HFFc6 (cell line): ENCODE measurements around the gene HECTD1. TPM values are rescaled to one million over a fixed set of nuclear protein-coding genes. Genes with fewer than 3 reads are reported as not detected.
"Not testable (repeated sequence)": the region's sequence is repeated elsewhere in the genome, so short reads cannot be mapped to it uniquely, and the experiment has no call there.

ENCODE experiments used
- DNase-seq: peaks from one replicate; pipeline ENCODE4 v3.0.0-alpha.2; 2018
- H3K27ac Mint-ChIP-seq: 2 replicates; pipeline ENCODE4 v1.8.0; 2020; ENCODE audit warnings: mild to moderate bottlenecking, mixed read lengths
- H3K27me3 Mint-ChIP-seq: 2 replicates; pipeline ENCODE4 v1.8.0; 2021; ENCODE audit warnings: mild to moderate bottlenecking, moderate library complexity, mixed read lengths; ENCODE audit not compliant: insufficient read depth
- H3K36me3 Mint-ChIP-seq: 2 replicates; pipeline ENCODE4 v1.8.0; 2021; ENCODE audit warnings: low read depth, mixed read lengths
- H3K4me1 Mint-ChIP-seq: 2 replicates; pipeline ENCODE4 v1.8.0; 2020; ENCODE audit warnings: low read depth, mixed read lengths
- H3K4me3 Mint-ChIP-seq: 2 replicates; pipeline ENCODE4 v1.8.0; 2020; ENCODE audit warnings: mild to moderate bottlenecking, moderate library complexity, mixed read lengths
- H3K9me3 Mint-ChIP-seq: 2 replicates; pipeline ENCODE4 v1.8.0; 2020; ENCODE audit warnings: mild to moderate bottlenecking, mixed read lengths
- total RNA-seq, 6 experiments: library from RNA; stranded (reverse); fragmentation: NEBNext Ultra II Directional; extraction: Animal tissue kit (Norgen Biotek cat#: 25700); gene quantifications; 2 replicates in 1 of 6; 3 replicates in 5 of 6; pipeline ENCODE4 v1.2.3, GENCODE V29; 2021
- TF ChIP-seq, protein P1 (sequence below): fragments of 200-600 bp; sonication (generic); IDR thresholded peaks from 2 replicates; pipeline ENCODE4 v1.5.0; 2021; ENCODE audit warnings: antibody characterized with exemption, mild to moderate bottlenecking

HECTD1 gene
- total RNA-seq, 6 experiments from 2014 or later: 125 to 153 (median 145) TPM

DNA sequence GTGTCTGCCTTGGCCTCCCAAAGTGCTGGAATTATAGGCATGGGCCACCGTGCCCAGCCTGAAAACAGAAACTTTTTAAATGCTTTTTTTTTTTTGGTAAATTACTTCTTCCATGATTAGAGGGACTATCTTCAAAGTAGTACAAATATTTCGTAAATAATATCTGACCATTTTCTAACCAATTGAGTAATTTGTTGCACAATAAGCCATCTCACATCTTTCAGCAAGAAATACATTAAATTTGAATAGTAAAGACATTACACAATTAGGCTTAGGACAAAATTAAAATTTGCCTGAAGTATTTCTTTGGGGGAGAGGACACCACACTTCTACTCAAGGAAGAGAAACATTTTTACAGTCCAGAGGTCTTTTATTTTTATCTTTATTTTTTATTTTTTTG lies 96.7 kb downstream of the HECTD1 start:
- no peak overlapping the region for H3K4me3 Mint-ChIP-seq
- peaks cover 14% of the 10 kb centered on the region for H3K36me3 Mint-ChIP-seq
- no peak for DNase-seq
- H3K27ac Mint-ChIP-seq: no peak overlapping the region
- TF ChIP-seq, protein P1, sequence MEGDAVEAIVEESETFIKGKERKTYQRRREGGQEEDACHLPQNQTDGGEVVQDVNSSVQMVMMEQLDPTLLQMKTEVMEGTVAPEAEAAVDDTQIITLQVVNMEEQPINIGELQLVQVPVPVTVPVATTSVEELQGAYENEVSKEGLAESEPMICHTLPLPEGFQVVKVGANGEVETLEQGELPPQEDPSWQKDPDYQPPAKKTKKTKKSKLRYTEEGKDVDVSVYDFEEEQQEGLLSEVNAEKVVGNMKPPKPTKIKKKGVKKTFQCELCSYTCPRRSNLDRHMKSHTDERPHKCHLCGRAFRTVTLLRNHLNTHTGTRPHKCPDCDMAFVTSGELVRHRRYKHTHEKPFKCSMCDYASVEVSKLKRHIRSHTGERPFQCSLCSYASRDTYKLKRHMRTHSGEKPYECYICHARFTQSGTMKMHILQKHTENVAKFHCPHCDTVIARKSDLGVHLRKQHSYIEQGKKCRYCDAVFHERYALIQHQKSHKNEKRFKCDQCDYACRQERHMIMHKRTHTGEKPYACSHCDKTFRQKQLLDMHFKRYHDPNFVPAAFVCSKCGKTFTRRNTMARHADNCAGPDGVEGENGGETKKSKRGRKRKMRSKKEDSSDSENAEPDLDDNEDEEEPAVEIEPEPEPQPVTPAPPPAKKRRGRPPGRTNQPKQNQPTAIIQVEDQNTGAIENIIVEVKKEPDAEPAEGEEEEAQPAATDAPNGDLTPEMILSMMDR: no peak
- H3K9me3 Mint-ChIP-seq: no peaks in the 10 kb centered on the region
- peaks cover 8% of the 10 kb centered on the region for H3K4me1 Mint-ChIP-seq
- H3K27me3 Mint-ChIP-seq: no peaks in the 10 kb centered on the region

DNA sequence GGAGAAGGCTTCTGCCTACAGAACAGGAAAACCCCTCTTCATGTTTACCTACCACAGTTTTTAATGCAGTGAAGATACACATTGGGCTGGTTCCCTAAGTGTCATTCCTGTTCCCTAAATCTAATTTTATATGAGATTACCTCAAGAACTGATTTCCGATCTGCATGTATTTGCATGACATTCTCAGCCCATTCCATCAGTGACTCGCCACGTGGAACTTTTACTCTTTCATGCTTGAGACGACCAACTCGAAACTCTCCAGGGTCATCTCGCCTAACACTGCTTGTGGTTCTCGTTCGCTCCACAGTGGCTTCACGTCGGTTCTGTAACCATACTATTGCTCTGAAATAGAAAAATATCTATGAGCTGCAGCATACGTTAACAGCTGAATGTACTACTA lies 98.3 kb downstream of the HECTD1 start:
- no peak overlapping the region for H3K27ac Mint-ChIP-seq
- H3K36me3 Mint-ChIP-seq: peaks cover 21% of the 10 kb centered on the region
- no peaks in the 10 kb centered on the region for H3K9me3 Mint-ChIP-seq
- no peak overlapping the region for H3K4me3 Mint-ChIP-seq
- no peaks in the 10 kb centered on the region; the same call in 1 of the 2 replicates for H3K27me3 Mint-ChIP-seq
- TF ChIP-seq, protein P1: no peak
- no peak for DNase-seq
- peaks cover 8% of the 10 kb centered on the region for H3K4me1 Mint-ChIP-seq

DNA sequence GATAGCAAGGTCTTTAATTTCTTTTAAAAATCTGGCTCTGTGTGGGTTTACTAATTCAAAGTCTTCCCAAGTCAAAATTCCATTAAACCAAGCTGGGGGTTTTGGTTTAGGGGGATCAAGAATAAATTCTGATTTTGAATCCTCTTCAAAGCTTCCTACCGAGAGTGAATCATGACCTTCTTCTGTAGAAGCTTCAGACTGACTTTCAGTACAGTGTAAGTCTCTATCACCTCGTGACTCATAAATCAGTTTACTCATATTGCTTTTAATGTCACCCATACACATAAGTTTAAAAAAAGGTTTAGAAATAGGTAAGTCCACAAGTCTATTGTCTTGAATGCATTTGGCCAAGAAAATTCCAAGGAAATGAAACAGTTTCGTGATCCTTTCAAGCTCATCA lies 100.8 kb downstream of the HECTD1 start:
- DNase-seq: peak; percentile 30
- H3K9me3 Mint-ChIP-seq: no peaks in the 10 kb centered on the region

DNA sequence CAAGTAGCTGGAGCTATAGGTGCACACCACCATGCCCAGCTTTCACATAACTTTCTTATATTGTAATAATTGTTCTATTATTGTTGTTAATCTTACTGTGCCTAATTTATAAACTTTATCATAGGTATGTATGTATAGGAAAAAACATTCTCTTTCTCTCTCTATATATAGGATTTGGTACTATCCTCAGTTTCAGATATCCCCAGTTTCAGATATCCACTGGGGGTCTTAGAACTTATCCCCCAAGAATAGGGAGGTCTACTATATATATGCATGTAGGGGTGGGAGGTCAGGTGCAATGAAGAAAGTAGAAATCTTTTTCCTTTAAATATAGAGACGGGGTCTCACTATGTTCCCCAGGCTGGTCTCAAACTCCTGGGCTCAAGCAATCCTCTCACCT lies 110.5 kb downstream of the HECTD1 start:
- Mint-ChIP-seq H3K27ac (no peak overlapping the region), H3K4me3 (no peak overlapping the region), H3K27me3 (no peaks in the 10 kb centered on the region), H3K4me1 (peaks cover 8% of the 10 kb centered on the region), H3K9me3 (no peaks in the 10 kb centered on the region), H3K36me3 (peaks cover 40% of the 10 kb centered on the region)
- TF ChIP-seq, protein P1: no peak
- no peak for DNase-seq

More for the DNA sequence above, 100.8 kb downstream of the HECTD1 start:
- Mint-ChIP-seq H3K4me3 (no peak overlapping the region), H3K4me1 (peaks cover 8% of the 10 kb centered on the region), H3K27me3 (no peaks in the 10 kb centered on the region; the same call in 1 of the 2 replicates), H3K36me3 (peaks cover 39% of the 10 kb centered on the region), H3K27ac (peak overlapping the region; percentile 47)
- TF ChIP-seq, protein P1: no peak

DNA sequence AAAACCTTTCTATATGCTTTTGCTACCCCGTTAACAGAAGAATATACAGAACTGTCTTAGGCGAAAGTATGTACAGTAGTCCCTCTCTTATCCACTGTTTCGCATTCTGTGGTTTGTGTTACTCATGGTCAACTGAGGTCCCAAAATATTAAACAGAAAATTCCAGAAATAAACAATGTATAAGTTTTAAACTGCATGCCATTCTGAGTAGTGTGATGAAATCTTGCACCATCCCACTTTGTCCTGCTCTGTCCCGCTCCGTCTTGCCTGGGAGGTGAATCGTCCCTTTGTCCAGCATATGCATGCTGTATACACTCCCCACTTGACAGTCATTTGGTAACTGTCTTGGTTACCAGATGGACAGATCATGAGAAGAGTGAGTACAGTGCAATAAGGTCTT lies 111.3 kb downstream of the HECTD1 start:
- peaks cover 16% of the 10 kb centered on the region for H3K4me1 Mint-ChIP-seq
- H3K4me3 Mint-ChIP-seq: no peak overlapping the region
- H3K27ac Mint-ChIP-seq: no peak overlapping the region; the same call in 1 of the 2 replicates
- H3K9me3 Mint-ChIP-seq: no peaks in the 10 kb centered on the region
- TF ChIP-seq, protein P1: no peak
- peaks cover 33% of the 10 kb centered on the region for H3K36me3 Mint-ChIP-seq
- peaks cover 1% of the 10 kb centered on the region; the same call in 1 of the 2 replicates for H3K27me3 Mint-ChIP-seq
- peak; percentile 7 for DNase-seq

DNA sequence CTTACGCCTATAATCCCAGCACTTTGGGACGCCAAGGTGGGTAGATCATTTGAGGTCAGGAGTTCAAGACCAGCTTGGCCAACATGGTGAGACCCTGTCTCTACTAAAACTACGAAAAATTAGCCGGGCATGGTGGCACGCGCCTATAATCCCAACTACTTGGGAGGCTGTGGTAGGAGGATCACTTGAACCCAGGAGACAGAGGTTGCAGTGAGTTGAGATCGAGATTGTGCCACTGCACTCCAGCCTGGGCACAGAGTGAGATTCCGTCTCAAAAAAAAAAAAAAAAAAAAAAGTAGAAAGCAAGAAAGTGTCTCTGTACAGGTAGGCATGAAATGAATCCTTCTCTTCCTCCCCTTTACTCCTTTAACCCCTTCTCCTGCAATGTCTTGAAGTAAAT lies 111.8 kb downstream of the HECTD1 start:
- DNase-seq, H3K27ac Mint-ChIP-seq, H3K9me3 Mint-ChIP-seq, H3K27me3 Mint-ChIP-seq, H3K4me3 Mint-ChIP-seq: not testable (repeated sequence)
- Mint-ChIP-seq H3K4me1 (peaks cover 20% of the 10 kb centered on the region), H3K36me3 (peaks cover 29% of the 10 kb centered on the region)

DNA sequence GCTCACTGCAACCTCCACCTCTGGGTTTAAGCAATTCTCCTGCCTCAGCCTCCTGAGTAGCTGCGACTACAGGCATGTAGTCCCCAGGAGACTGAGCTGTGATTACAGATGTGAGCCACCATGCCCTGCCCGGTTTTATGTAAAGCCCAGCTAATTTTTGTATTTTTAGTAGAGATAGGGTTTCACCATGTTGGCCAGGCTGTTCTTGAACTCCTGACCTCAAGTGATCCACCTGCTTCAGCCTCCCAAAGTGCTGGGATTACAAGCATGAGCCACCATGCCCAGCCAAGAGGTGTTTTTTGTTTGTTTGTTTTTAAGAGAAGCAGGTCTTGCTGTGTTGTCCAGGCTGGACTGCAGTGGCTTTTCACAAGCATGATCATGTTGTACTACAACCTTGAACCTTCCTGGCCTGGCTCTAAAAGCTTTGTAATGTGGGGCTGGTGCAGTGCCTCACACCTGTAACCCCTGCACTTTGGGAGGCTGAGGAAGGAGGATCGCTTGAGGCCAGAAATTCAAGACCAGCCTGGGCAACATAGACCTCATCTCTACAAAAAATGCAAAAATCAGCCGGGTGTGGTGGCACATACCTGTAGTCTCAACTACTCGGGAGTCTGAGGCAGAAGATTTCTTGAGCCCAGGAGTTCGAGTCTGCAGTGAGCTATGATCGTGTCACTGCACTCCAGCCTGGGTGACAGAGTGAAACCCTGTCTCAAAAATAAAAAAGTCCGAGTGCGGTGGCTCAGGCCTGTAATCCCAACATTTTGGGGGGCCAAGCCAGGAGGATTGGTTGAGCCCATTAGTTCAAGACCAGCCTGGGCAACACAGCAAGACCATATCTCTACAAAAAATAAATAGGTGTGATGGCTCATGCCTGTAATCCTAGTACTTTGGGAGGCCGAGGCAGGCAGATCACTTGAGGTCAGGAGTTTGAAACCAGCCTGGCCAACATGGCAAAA lies 113.4 kb downstream of the HECTD1 start:
- not testable (repeated sequence) for H3K27me3 Mint-ChIP-seq, H3K4me3 Mint-ChIP-seq, H3K9me3 Mint-ChIP-seq, H3K27ac Mint-ChIP-seq, DNase-seq
- Mint-ChIP-seq H3K36me3 (peaks cover 14% of the 10 kb centered on the region), H3K4me1 (peaks cover 27% of the 10 kb centered on the region)
